Islet precursor cell (in vitro differentiated cells): ENCODE results near the gene PACSIN1.

Source experiments
- DNase-seq: peaks from one replicate; pipeline ENCODE4 v3.0.0-alpha.2; 2018

Gene PACSIN1

GRCh38 chr6:34565722-34566137 lies 99.9 kb downstream of the PACSIN1 start:
- DNase-seq: no peak

DNA sequence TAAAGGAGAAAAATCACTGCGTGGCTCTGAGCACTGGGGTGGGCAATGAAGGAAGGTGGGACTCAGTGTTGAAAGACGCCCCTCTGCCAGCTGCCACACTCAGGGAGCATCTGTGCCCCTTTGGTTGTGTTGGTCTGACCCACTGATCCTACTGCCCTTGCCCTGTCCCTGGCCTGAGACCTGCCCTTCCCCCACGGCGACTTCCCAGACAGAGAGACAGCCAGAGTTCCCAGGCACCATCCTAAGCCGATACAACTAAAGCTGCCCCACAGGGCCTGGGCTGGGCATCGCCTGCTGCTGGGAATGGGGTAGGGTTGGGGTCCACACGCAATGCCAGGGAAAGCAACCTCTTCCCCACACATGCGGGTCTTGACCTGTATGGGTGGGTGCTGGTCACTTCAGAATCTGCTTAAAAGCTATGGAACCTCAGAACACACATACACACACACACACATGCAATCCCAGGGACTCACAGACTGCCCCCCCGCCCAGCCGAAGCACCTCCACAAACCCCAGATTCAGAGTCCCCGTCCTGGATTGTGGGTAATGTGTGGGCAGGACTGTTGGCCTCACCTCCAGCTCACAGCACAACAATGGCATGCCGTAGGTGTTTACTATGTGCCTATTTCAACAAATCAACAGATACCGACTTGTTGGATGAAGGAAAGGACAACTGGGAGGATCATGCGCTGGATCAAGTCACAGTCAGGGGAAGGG lies 101.1 kb downstream of the PACSIN1 start:
- DNase-seq: no peak

DNA sequence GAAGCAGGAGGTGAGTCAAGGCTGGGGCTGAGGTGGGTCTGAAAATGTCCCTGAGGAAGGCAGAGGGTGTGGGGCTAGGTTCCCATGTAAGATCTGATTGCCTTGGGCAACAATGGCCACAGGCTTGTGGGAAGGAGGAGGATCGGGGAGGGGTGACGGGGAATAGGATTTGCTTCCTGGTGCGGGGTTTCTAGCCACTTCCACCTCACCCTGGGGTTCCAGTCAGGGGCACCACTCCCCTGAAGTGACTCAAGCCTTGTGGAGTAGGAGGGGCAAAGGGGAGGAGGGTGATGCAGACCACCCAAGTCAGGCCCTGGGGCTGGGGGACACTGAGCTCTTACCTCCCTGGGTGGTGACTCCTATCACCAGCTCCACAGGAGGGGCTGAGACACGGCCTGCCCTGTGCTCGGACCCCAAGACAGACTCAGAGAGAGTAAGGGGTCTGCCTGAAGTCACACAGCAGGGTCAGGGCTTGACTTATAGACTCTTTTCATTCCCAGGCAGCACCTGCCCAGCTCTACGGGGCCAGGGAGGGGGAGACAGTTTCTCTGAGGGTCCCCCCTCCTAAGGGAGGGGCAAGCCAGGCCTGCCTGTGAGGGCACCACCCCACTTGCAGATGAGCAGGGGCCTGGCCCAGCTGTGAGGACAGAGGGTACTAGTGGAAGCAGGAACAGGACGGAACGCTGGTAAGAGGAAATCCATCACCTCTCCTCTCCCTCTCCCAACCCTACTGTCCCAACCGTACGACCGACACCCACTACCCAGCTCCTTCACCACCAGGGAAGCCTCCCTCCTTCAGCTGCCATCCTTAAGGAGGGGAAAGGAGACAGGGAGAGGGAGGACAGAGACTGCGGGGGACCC lies 102.7 kb downstream of the PACSIN1 start:
- DNase-seq: no peak

- no peak for DNase-seq
These were observed 103.6 kb downstream of the PACSIN1 start for GRCh38 chr6:34569361-34569973.

DNA sequence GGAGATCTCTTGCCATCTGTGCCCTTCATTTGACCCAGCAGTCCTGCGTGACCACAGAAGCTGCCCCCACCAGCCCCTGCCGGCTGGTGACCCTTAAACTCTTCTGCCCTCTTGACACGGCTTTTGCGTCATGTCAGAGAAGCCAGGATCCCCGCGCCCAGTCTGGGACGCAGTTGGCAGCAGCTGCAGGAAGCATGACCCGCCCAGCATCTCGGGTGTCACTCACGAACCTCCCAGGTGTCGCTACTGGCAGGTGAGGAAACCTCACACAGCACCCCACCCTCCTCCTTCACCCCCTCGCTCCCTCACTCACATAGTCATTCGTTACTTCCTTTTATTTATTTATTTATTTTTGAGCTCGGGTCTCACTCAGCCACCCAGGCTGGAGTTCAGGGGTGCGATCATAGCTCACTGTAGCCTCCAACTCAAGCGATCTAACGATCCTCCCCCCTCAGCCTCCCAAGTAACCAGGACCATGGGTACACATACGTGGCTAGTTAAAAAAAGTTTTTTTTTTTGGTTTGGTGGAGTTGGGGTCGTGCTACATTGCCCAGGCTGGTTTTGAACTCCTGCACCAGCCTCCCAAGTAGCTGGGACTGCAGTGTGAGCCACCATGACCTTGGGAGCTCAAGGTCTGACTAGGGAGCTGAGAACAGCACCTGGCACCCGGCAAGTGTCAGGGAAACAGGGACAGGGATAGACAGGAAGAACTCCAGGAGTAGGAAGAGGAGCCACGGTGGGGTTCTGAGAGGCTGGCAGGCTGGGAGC lies 104.4 kb downstream of the PACSIN1 start:
- no peak for DNase-seq

DNA sequence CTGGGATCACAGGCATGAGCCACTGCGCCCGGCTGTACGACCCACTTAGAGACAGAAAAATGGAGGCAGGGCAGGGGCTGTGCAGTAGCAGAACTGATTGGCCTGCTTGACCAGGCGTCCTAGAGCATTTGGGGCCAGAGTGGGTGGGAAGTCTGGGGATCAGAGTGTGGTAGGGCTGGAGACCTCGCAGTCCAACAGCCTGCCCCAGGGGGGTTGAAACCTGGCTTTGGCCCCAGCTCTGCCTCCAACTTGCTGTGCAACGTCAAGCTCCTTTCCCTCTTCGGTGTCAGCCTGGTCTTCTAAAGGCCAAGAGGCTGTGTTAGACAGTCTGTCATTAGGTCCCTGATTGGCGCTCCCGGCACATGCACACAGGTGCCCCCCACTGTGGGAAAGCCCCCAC lies 105.5 kb downstream of the PACSIN1 start:
- DNase-seq: no peak

DNA sequence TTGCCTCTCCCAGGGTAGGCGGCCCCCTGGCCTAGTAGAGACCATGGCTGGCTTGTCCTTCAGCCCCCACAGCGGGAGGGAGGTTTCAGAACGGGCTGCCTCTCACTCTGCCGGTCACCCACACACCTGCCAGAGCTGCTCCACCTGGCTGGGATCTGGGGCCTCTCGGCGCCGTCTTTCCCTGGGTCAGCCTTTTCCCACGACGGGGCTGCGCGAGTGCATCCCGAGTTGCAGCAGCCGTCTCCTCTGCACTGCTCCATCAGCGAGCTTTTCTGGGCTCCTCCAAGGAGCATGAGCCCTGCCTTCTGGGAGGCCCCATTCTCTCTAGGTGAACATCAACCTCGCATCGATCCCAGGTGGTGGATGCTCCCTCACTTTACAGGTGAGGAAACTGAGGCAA lies 106.1 kb downstream of the PACSIN1 start:
- DNase-seq: no peak

- no peak for DNase-seq
These were observed 106.7 kb downstream of the PACSIN1 start for GRCh38 chr6:34572585-34572984.

GRCh38 chr6:34573567-34574183 lies 107.8 kb downstream of the PACSIN1 start:
- no peak for DNase-seq

DNA sequence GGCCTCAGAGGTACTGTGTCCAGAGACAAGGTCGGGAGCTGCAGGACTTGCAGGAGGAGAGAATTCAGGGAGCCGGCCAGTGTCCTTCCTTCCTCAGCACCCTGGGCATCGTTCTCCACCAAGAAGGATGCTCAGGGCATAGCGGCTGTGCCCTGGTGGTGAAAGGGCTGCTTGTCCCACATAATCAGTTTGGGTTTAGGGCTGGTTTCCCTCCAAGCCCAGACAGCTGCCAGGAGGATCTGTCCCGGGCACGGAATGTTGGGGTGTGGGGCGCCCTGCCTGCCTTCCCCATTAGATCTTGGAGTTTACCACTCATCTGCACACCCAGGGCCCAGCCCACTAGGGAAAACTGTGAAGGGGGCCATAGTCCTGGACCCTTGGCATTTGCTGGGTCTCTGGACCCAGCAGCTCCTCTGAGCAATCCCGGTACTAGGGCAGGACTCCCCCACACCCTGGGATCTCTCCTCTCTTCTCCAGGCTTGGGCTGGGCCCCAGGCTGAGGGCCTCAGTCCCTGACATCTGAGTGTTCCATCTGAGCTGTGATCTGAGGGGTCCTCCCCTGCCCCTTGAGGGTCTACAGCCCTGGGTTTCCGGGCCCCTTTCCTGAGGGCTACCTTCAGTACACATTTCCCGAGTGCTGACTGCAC lies 108.9 kb downstream of the PACSIN1 start:
- DNase-seq: no peak

- DNase-seq: peak; percentile 45
These were observed 109.5 kb downstream of the PACSIN1 start for GRCh38 chr6:34575326-34575725.

GRCh38 chr6:34576286-34576955 lies 110.5 kb downstream of the PACSIN1 start:
- DNase-seq: no peak

DNA sequence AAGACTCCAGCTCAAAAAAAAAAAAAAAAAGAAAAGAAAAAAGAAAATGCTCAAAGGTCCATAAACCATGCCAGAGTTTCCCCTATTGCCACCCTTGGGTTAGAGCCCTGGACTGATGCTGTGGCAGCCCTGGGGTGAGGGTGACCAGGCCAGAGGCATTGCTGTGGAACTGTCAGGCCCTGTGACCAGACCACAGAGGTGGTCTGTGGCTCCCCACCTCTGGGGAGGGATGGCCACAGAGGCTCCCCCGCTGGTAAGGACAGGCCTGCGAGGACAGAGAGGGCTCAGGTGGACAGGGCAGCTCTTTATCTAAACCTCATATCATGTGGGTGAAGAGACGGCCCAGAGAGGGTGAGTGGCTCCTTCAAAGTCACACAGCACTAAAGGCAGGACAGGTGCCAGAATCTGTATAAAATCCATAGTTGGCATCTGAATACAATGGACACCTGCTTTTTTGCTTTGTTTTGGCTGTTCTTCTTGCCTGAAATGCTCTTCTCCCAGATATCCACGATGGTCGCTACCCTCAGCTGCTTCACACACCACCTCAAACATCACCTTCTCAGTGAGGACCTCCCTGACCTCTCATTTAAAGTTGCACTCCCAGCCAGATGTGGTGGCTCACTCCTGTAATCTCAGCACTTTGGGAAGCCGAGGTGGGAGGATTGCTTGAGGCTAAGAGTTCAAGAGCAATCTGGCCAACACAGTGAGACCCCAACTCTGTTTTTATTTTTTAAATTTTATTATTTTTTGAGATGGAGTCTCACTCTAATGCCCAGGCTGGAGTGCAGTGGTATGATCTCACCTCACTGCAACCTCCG lies 112.8 kb downstream of the PACSIN1 start:
- DNase-seq: no peak

DNA sequence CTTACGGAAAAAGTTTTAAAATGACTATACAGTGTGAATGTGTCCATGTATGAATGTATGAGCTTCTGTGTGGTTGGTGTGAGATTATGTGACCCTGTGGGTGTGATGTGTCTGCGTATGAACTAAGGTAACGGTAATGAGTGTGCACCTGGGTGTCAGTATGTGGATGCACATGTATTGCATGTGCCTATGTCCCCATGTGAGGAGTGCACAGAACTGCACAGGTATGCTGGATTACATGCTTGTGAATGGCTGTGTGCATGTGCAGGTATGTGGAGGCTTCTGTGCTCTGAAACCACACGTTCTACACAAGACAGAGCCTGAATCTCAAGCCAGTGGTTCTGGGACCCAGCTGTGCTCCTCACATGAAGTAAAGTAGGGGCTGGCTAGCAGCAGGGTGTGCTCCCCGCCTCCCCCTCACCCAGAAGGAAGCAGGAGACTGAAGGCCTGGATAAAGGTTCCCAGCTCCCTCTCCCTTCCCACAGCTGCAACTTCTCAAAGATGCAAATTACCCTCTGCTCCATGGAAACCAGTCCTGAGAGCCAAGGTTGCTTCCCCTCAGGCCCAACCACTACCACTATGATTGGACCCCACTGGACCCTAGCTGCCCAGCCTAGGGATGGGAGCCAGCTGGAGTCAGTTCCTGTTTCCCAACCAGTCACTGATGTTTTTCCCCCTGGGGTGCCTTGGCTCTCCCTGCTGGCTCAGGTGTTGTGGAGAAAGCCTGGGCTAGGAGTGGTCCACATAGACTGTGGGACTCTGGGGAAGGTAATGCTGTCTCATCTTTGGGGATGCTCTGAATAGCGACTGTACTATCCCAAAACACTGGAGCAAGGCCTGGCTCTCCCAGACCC lies 115.1 kb downstream of the PACSIN1 start:
- DNase-seq: no peak

DNA sequence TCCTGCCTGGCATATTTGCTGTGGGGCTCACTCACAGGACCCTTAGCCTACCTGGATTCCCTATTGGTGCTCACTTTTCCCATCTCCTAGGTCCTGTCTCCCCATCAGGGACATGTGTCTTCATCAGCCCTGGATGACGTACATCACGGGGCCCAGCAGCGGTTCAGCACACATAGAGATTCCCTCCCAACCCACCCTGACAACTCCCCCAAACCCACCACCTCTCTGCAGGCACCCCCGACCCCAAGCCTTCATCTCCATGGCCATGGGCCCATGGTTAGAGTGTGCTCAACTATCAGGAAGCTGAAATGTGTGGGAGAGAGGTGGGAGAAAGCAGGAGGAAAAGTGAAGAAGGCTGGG lies 115.7 kb downstream of the PACSIN1 start:
- DNase-seq: no peak

- no peak for DNase-seq
These were observed 117.6 kb downstream of the PACSIN1 start for GRCh38 chr6:34583461-34583860.

DNA sequence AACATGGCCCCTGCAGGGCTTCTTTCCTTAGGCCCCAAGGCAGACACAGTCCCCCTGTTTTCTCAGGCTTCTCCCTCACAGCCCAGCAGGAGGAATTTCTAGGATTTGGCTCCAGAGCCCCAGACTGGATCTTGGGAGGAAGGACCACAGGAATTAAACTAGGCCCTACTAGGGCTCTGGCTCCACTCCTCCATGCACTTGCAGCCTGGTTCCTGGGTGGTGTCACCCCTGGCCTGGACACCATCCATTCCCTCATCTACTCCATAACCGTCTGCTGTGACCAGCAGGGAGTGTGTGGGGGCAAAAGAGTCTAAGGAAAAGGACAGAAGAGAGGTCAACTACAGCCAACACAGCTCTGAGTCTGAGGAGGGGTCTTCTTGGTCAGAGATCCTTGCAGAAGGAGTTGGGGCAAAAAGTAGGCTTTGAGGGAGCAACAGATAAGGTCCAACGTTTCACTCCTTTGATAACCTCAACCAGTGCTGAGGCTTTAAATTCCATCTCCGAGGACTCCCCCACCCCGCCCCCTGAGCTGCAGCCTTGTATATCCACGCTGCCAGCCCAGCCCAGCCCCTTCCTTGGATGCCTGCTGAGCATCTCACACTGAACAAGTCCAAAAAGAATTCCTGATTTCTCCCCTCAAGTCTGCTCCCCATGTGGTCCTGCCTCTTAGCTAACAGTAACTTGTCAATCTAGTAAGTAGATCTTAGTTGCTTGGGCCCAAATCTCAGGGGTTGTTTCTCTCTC lies 118.2 kb downstream of the PACSIN1 start:
- no peak for DNase-seq

- DNase-seq: no peak
These were observed 118.8 kb downstream of the PACSIN1 start for GRCh38 chr6:34584694-34585093.
